ENCODE results near the gene ARMC6.

The ARMC6 gene

DNA sequence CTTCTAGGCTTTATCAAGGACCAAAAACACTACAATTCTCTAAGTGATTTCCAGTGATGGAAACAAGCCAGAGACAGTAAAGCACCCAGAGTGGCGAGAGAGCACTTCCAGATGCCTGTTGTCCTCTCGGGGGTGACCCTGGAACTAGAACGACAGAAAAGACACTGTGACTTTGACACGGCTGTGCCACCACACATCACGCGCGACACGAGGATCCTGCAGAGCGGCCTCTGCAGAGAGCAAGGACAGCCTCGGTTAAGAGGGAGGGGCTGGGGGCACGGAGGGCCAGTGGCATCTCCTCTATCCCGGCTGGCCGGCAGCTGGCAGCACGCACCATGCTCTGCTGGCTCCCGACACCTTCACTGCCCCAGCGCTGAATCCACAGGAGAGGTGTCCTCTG, 42.4 kb upstream of the ARMC6 start:
- no peaks in the 10 kb centered on the region for H4K20me1 ChIP-seq (ENCODE audit: low read depth, low read length)
- no peaks in the 10 kb centered on the region for H3K79me2 ChIP-seq (ENCODE audit: insufficient read depth, low read length)
- no peaks in the 10 kb centered on the region for H3F3A ChIP-seq (ENCODE audit: insufficient read depth)
- no peak overlapping the region for H3K4me3 ChIP-seq (ENCODE audit: insufficient read depth, low read length, poor library complexity, severe bottlenecking)
- H2AFZ ChIP-seq (ENCODE audit: low read depth, low read length, severe bottlenecking), result no peak overlapping the region
- H3K4me2 ChIP-seq (ENCODE audit: low read depth, low read length, poor library complexity, severe bottlenecking), result no peak overlapping the region
- no peak overlapping the region for H3K9ac ChIP-seq (ENCODE audit: low read length)
- no peaks in the 10 kb centered on the region for H3K9me2 ChIP-seq (replicated peaks; ENCODE audit: insufficient read depth, low read length)
- H3K36me3 ChIP-seq (ENCODE audit: low read length), result 0 out of 2 replicates have a peak, but pooled peaks cover 2% of the 10 kb centered on the region
- no peaks in the 10 kb centered on the region for H3K27me3 ChIP-seq (ENCODE audit: low read length)
- H3K9me3 ChIP-seq (ENCODE audit: insufficient read depth, low read length), result no peaks in the 10 kb centered on the region
- TF ChIP-seq EZH2phosphoT487 (conservative IDR thresholded peaks at IDR 0.05; ENCODE audit: low read length), result no peak
- TF ChIP-seq, protein P1, sequence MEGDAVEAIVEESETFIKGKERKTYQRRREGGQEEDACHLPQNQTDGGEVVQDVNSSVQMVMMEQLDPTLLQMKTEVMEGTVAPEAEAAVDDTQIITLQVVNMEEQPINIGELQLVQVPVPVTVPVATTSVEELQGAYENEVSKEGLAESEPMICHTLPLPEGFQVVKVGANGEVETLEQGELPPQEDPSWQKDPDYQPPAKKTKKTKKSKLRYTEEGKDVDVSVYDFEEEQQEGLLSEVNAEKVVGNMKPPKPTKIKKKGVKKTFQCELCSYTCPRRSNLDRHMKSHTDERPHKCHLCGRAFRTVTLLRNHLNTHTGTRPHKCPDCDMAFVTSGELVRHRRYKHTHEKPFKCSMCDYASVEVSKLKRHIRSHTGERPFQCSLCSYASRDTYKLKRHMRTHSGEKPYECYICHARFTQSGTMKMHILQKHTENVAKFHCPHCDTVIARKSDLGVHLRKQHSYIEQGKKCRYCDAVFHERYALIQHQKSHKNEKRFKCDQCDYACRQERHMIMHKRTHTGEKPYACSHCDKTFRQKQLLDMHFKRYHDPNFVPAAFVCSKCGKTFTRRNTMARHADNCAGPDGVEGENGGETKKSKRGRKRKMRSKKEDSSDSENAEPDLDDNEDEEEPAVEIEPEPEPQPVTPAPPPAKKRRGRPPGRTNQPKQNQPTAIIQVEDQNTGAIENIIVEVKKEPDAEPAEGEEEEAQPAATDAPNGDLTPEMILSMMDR (IDR thresholded peaks at IDR 0.05; ENCODE audit: insufficient read depth, low read length, poor library complexity, severe bottlenecking), result no peak
- H3K27ac ChIP-seq (ENCODE audit: low read depth, low read length), result no peak overlapping the region

DNA sequence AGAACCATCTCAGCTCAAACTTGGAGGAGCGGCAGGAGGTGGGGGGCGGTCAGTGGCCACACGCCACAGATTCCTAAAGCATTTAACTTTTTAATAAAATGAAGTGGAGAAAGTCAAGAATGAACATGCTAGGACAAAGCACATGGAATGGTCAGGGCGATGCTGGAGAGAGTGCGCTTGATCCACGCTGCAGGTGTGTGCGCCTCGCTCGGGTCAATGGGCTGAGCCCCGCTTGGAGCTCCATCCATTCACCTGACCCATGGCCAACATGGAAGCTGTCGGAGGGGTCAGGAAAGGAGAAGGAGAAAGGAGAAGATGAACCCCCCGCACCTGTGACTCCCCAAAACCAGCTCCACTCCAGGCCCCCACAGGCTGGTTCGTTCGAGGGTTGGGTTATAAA, 41.9 kb upstream of the ARMC6 start:
- no peaks in the 10 kb centered on the region for H3F3A ChIP-seq (ENCODE audit: insufficient read depth)
- H3K9me2 ChIP-seq (replicated peaks; ENCODE audit: insufficient read depth, low read length), result no peaks in the 10 kb centered on the region
- no peak overlapping the region for H3K4me2 ChIP-seq (ENCODE audit: low read depth, low read length, poor library complexity, severe bottlenecking)
- no peaks in the 10 kb centered on the region for H3K9me3 ChIP-seq (ENCODE audit: insufficient read depth, low read length)
- no peak for TF ChIP-seq EZH2phosphoT487 (conservative IDR thresholded peaks at IDR 0.05; ENCODE audit: low read length)
- TF ChIP-seq, protein P1 (IDR thresholded peaks at IDR 0.05; ENCODE audit: insufficient read depth, low read length, poor library complexity, severe bottlenecking), result no peak
- H3K9ac ChIP-seq (ENCODE audit: low read length), result no peak overlapping the region
- no peaks in the 10 kb centered on the region for H3K79me2 ChIP-seq (ENCODE audit: insufficient read depth, low read length)
- 0 out of 2 replicates have a peak, but pooled peaks cover 2% of the 10 kb centered on the region for H3K36me3 ChIP-seq (ENCODE audit: low read length)
- no peak overlapping the region for H3K4me3 ChIP-seq (ENCODE audit: insufficient read depth, low read length, poor library complexity, severe bottlenecking)
- no peaks in the 10 kb centered on the region for H3K27me3 ChIP-seq (ENCODE audit: low read length)
- H4K20me1 ChIP-seq (ENCODE audit: low read depth, low read length), result no peaks in the 10 kb centered on the region
- no peak overlapping the region for H3K27ac ChIP-seq (ENCODE audit: low read depth, low read length)
- H2AFZ ChIP-seq (ENCODE audit: low read depth, low read length, severe bottlenecking), result no peak overlapping the region

DNA sequence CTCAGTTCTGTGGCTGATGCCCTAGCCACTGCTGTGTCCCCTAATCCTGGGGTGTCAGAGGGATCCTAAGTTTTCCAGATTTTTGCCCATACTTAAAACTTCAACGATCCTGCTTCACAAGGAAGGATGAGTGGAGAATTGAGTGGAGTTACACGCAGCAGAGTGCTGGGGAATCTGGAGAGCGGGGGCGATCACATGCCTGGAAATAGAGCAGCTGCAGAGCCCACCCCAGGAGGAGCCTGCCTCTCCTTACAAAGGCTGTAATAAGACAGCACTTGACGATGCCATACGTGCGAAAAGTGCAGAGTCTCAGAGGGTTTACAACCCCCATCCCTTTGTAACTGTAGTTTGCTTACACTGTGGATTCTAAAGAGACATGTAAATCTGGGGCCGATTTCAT, 40.7 kb upstream of the ARMC6 start:
- Histone ChIP-seq H3K4me3 (ENCODE audit: insufficient read depth, low read length, poor library complexity, severe bottlenecking) (no peak overlapping the region), H2AFZ (ENCODE audit: low read depth, low read length, severe bottlenecking) (no peak overlapping the region), H3K9ac (ENCODE audit: low read length) (no peak overlapping the region), H3K27ac (ENCODE audit: low read depth, low read length) (no peak overlapping the region), H4K20me1 (ENCODE audit: low read depth, low read length) (no peaks in the 10 kb centered on the region), H3K79me2 (ENCODE audit: insufficient read depth, low read length) (no peaks in the 10 kb centered on the region), H3F3A (ENCODE audit: insufficient read depth) (no peaks in the 10 kb centered on the region), H3K9me2 (replicated peaks; ENCODE audit: insufficient read depth, low read length) (no peaks in the 10 kb centered on the region), H3K4me2 (ENCODE audit: low read depth, low read length, poor library complexity, severe bottlenecking) (no peak overlapping the region), H3K27me3 (ENCODE audit: low read length) (no peaks in the 10 kb centered on the region), H3K9me3 (ENCODE audit: insufficient read depth, low read length) (no peaks in the 10 kb centered on the region), H3K36me3 (ENCODE audit: low read length) (0 out of 2 replicates have a peak, but pooled peaks cover 2% of the 10 kb centered on the region)
- no peak for TF ChIP-seq EZH2phosphoT487 (conservative IDR thresholded peaks at IDR 0.05; ENCODE audit: low read length)
- TF ChIP-seq, protein P1 (IDR thresholded peaks at IDR 0.05; ENCODE audit: insufficient read depth, low read length, poor library complexity, severe bottlenecking), result no peak

Data from SU-DHL-6 (cell line).